NT2/D1 (cell line): Measurements from ENCODE around the gene CLRN3.

Source experiments
- SUZ12 ChIP-seq: IDR thresholded peaks from 2 replicates; pipeline ENCODE4 v1.6.1; 2011; ENCODE audit not compliant: insufficient read length, insufficient read depth; ENCODE audit errors: extremely low read depth
- YY1 ChIP-seq: IDR thresholded peaks from 2 replicates; pipeline ENCODE4 v1.6.1; 2011; ENCODE audit not compliant: insufficient read length, insufficient read depth
- ZNF274 ChIP-seq: IDR thresholded peaks from 2 replicates; pipeline ENCODE4 v1.6.1; 2011; ENCODE audit warnings: mild to moderate bottlenecking, low read depth, low read length

GRCh38 chr10:127940866-127941640 lies 48.3 kb upstream of the CLRN3 start:
- TF ChIP-seq ZNF274 (no peak), YY1 (no peak), SUZ12 (no peak)
